GM23338 (cell line): ENCODE measurements around the gene UBE2F. TPM values are rescaled to one million over a fixed set of nuclear protein-coding genes. Genes with fewer than 3 reads are reported as not detected.

ENCODE experiments used
- ATAC-seq: fragments of 200-7000 bp; cut with Tn5 transposase; 3 replicates; pipeline ENCODE4 v1.9.1; 2020
- DNase-seq: peaks from one replicate; pipeline ENCODE4 v3.0.0-alpha.2; 2015; ENCODE audit warnings: low spot score
- H2AFZ ChIP-seq: fragments of 200-600 bp; sonication (generic); 2 replicates; pipeline ENCODE4 v1.8.0; 2016; ENCODE audit warnings: antibody characterized with exemption, mild to moderate bottlenecking, moderate library complexity
- H3F3A ChIP-seq: fragments of 200-600 bp; sonication (generic); replicated peaks from 2 replicates; pipeline ENCODE4 v1.8.0; 2017; ENCODE audit warnings: antibody characterized with exemption, mixed run types, low read depth
- H3K27ac ChIP-seq: fragments of 200-600 bp; sonication (generic); 2 replicates; pipeline ENCODE4 v1.6.1; 2016; ENCODE audit warnings: low read depth
- H3K27me3 ChIP-seq: fragments of 200-600 bp; sonication (generic); 2 replicates; pipeline ENCODE4 v1.8.0; 2016; ENCODE audit warnings: mild to moderate bottlenecking, mixed run types, moderate library complexity; ENCODE audit not compliant: insufficient read depth
- H3K36me3 ChIP-seq: fragments of 200-600 bp; sonication (generic); 2 replicates; pipeline ENCODE4 v1.8.0; 2016; ENCODE audit warnings: mild to moderate bottlenecking; ENCODE audit not compliant: insufficient read depth
- H3K4me1 ChIP-seq: fragments of 200-600 bp; sonication (generic); 2 replicates; pipeline ENCODE4 v1.8.0; 2016; ENCODE audit warnings: mild to moderate bottlenecking, moderate library complexity; ENCODE audit not compliant: insufficient read depth
- H3K4me2 ChIP-seq: fragments of 200-600 bp; sonication (generic); 2 replicates; pipeline ENCODE4 v1.7.1; 2017; ENCODE audit warnings: mixed run types
- H3K4me3 ChIP-seq: fragments of 200-600 bp; sonication (generic); 2 replicates; pipeline ENCODE4 v1.6.1; 2016; ENCODE audit warnings: mixed run types
- H3K79me2 ChIP-seq: fragments of 200-600 bp; sonication (generic); replicated peaks from 2 replicates; pipeline ENCODE4 v1.8.0; 2017; ENCODE audit warnings: mild to moderate bottlenecking; ENCODE audit not compliant: insufficient read depth
- H3K9me2 ChIP-seq: fragments of 200-600 bp; sonication (generic); 2 replicates; pipeline ENCODE4 v1.8.0; 2017; ENCODE audit not compliant: insufficient read depth
- H4K20me1 ChIP-seq: fragments of 200-600 bp; sonication (generic); replicated peaks from 2 replicates; pipeline ENCODE4 v1.8.0; 2017; ENCODE audit warnings: mild to moderate bottlenecking; ENCODE audit not compliant: insufficient read depth
- H3K27ac Mint-ChIP-seq: 2 replicates; pipeline ENCODE4 v1.8.0; 2020; ENCODE audit warnings: inconsistent platforms, mild to moderate bottlenecking, moderate library complexity, mixed read lengths
- H3K27me3 Mint-ChIP-seq: 3 replicates; pipeline ENCODE4 v1.8.0; 2022; ENCODE audit warnings: low read depth, mild to moderate bottlenecking, moderate library complexity, mixed read lengths, inconsistent platforms; ENCODE audit not compliant: insufficient read depth, poor library complexity
- H3K36me3 Mint-ChIP-seq: 3 replicates; pipeline ENCODE4 v1.8.0; 2021; ENCODE audit warnings: low read depth, mild to moderate bottlenecking, inconsistent platforms, moderate library complexity, mixed read lengths
- H3K4me1 Mint-ChIP-seq: 3 replicates; pipeline ENCODE4 v1.8.0; 2020; ENCODE audit warnings: mild to moderate bottlenecking, inconsistent platforms, mixed read lengths
- H3K4me3 Mint-ChIP-seq: 3 replicates; pipeline ENCODE4 v1.8.0; 2021; ENCODE audit warnings: moderate library complexity, mild to moderate bottlenecking, inconsistent platforms, mixed read lengths
- H3K9me3 Mint-ChIP-seq: 3 replicates; pipeline ENCODE4 v1.8.0; 2020; ENCODE audit warnings: moderate library complexity, mild to moderate bottlenecking, inconsistent platforms, mixed read lengths
- CREB1 ChIP-seq: fragments of 250-450 bp; sonication (Bioruptor Pico); IDR thresholded peaks from 2 replicates; pipeline ENCODE4 v1.5.0; 2020; ENCODE audit warnings: low read depth, mild to moderate bottlenecking, moderate library complexity
- CTCF ChIP-seq, 2 experiments: fragments of 200-600 bp in 1 of 2; sonication (generic) in 1 of 2; conservative IDR thresholded peaks; 2 replicates each; pipeline versions ENCODE4 v1.5.1 to v1.6.1; 2016 to 2017; ENCODE audit warnings: antibody characterized with exemption in 2 of 2, low read depth in 2 of 2, mild to moderate bottlenecking in 2 of 2, moderate library complexity in 1 of 2
- ETS1 ChIP-seq: IDR thresholded peaks from 2 replicates; pipeline ENCODE4 v1.6.1; 2016; ENCODE audit warnings: antibody characterized with exemption
- EZH2 ChIP-seq: fragments of 200-600 bp; sonication (generic); IDR thresholded peaks from one replicate; pipeline ENCODE4 v1.8.0; 2017; ENCODE audit warnings: antibody characterized with exemption, mild to moderate bottlenecking, low read depth; ENCODE audit not compliant: unreplicated experiment
- EZH2phosphoT487 ChIP-seq: fragments of 200-600 bp; sonication (generic); IDR thresholded peaks from one replicate; pipeline ENCODE4 v1.8.1; 2018; ENCODE audit warnings: antibody characterized with exemption; ENCODE audit not compliant: unreplicated experiment
- JUNB ChIP-seq: IDR thresholded peaks from one replicate; pipeline ENCODE4 v1.6.1; 2016; ENCODE audit warnings: antibody characterized with exemption; ENCODE audit not compliant: unreplicated experiment
- NANOG ChIP-seq: IDR thresholded peaks from 2 replicates; pipeline ENCODE4 v1.6.1; 2016; ENCODE audit warnings: antibody characterized with exemption, borderline replicate concordance
- POLR2AphosphoS5 ChIP-seq: IDR thresholded peaks from 2 replicates; pipeline ENCODE4 v1.6.1; 2016; ENCODE audit warnings: antibody characterized with exemption, low read depth
- REST ChIP-seq: IDR thresholded peaks from one replicate; pipeline ENCODE4 v1.6.1; 2018; ENCODE audit warnings: antibody characterized with exemption; ENCODE audit not compliant: unreplicated experiment
- STAT1 ChIP-seq: IDR thresholded peaks from one replicate; pipeline ENCODE4 v1.6.1; 2016; ENCODE audit warnings: antibody characterized with exemption; ENCODE audit not compliant: unreplicated experiment
- ZNF114 ChIP-seq: fragments of 250-450 bp; sonication (Bioruptor Pico); IDR thresholded peaks from 2 replicates; pipeline ENCODE4 v1.5.0; 2020; ENCODE audit warnings: mild to moderate bottlenecking, moderate library complexity
- ZNF331 ChIP-seq: fragments of 250-450 bp; sonication (Bioruptor Pico); IDR thresholded peaks from 2 replicates; pipeline ENCODE4 v1.5.0; 2020; ENCODE audit warnings: low read depth, mild to moderate bottlenecking, moderate library complexity
- ZNF462 ChIP-seq: fragments of 250-450 bp; sonication (Bioruptor Pico); IDR thresholded peaks from 2 replicates; pipeline ENCODE4 v1.5.0; 2020; ENCODE audit warnings: mild to moderate bottlenecking, moderate library complexity
- polyA plus RNA-seq: library from polyadenylated mRNA; unstranded; fragments of >200 nt; fragmentation: Nextera tagmentation; extraction: Ambion mirVana; gene quantifications from 2 replicates; pipeline ENCODE4 v1.2.1, GENCODE V29; 2016
- total RNA-seq: library from RNA; depleted of rRNA; stranded (reverse); fragments of >200 nt; shearing (Covaris generic); gene quantifications from 2 replicates; pipeline ENCODE4 v1.2.3, GENCODE V29; 2014

UBE2F gene
- total and polyA plus RNA-seq, 2 experiments from 2014 or later: 98.2 to 106 TPM

GRCh38 chr2:237972936-237973335 is 6.1 kb downstream of the UBE2F start:
- Mint-ChIP-seq H3K27me3 (peaks cover 3% of the 10 kb centered on the region), H3K9me3 (no peaks in the 10 kb centered on the region), H3K4me3 (no peak overlapping the region), H3K4me1 (peaks cover 32% of the 10 kb centered on the region), H3K27ac (no peak overlapping the region), H3K36me3 (peaks cover 15% of the 10 kb centered on the region; the same call in 2 of the 3 replicates)
- no peak for TF ChIP-seq CREB1 (CRISPR knock-in tag)
- no peak for TF ChIP-seq EZH2
- TF ChIP-seq STAT1: no peak
- no peak for TF ChIP-seq ZNF114
- TF ChIP-seq ZNF462 (CRISPR knock-in tag): no peak
- TF ChIP-seq ZNF331 (CRISPR knock-in tag): no peak
- TF ChIP-seq ETS1: no peak
- TF ChIP-seq NANOG: no peak
- TF ChIP-seq CTCF (conservative IDR thresholded peaks at IDR 0.05; ENCODE audit: low read depth in 2 of 2): no peak
- no peak for TF ChIP-seq EZH2phosphoT487
- no peak for TF ChIP-seq REST
- TF ChIP-seq POLR2AphosphoS5: no peak
- no peak for TF ChIP-seq JUNB
- Histone ChIP-seq H3K27ac (no peak overlapping the region; the same call in 1 of the 2 replicates), H3K36me3 (peaks cover 6% of the 10 kb centered on the region; the same call in 1 of the 2 replicates), H2AFZ (no peak overlapping the region), H3K9me2 (no peaks in the 10 kb centered on the region), H3K4me1 (peaks cover 15% of the 10 kb centered on the region), H3K27me3 (no peaks in the 10 kb centered on the region), H4K20me1 (peaks cover 54% of the 10 kb centered on the region), H3K79me2 (peaks cover 97% of the 10 kb centered on the region), H3K4me2 (no peak overlapping the region), H3F3A (no peaks in the 10 kb centered on the region), H3K4me3 (no peak overlapping the region)
- no peak for DNase-seq
- ATAC-seq: no peak
